ENCODE results near the gene DHX8. TPM values are rescaled to one million over a fixed set of nuclear protein-coding genes. Genes with fewer than 3 reads are reported as not detected.

DHX8 gene
- total RNA-seq, 1 experiment from 2014 or later, result 66.8 TPM

GRCh38 chr17:43465049-43465448 lies 18.7 kb upstream of the DHX8 start:
- H3K27me3 ChIP-seq (replicated peaks; ENCODE audit: control insufficient read depth, insufficient read depth, low read length), result no peaks in the 10 kb centered on the region
- H3K4me3 ChIP-seq (ENCODE audit: low read depth, low read length), result no peak overlapping the region
- H3K36me3 Mint-ChIP-seq (ENCODE audit: insufficient read depth, unreplicated experiment), result peaks cover 6% of the 10 kb centered on the region
- H3K4me1 Mint-ChIP-seq (ENCODE audit: low read depth, unreplicated experiment), result peaks cover 20% of the 10 kb centered on the region
- no peak for TF ChIP-seq CTCF (IDR thresholded peaks at IDR 0.05; ENCODE audit: insufficient read depth in 1 of 2, low read depth in 1 of 2, low read length in 1 of 2, severe bottlenecking in 1 of 2, unreplicated experiment in 1 of 2)
- H3K4me3 Mint-ChIP-seq (ENCODE audit: unreplicated experiment), result no peak overlapping the region
- CTCF ChIA-PET, result interaction anchor here (3.3 kb wide), 1 partner anchor 19 kb away, joined by 26 read pairs; the partner anchor contains the start of gene DHX8
- no peaks in the 10 kb centered on the region for H3K9me3 ChIP-seq
- POLR2A ChIA-PET, result no interaction called here
- peak overlapping the region; percentile 1 for H3K27ac Mint-ChIP-seq (ENCODE audit: unreplicated experiment)
- no peak for DNase-seq
- H3K4me1 ChIP-seq, result peaks cover 27% of the 10 kb centered on the region
- no peaks in the 10 kb centered on the region for H3K36me3 ChIP-seq (ENCODE audit: control insufficient read depth, insufficient read depth, low read length)
- H3K9me3 Mint-ChIP-seq (ENCODE audit: unreplicated experiment), result no peaks in the 10 kb centered on the region
- intact Hi-C loops (cut with micrococcal nuclease; ENCODE audit: unreplicated experiment), result no loop called here
- H3K27me3 Mint-ChIP-seq (ENCODE audit: insufficient read depth, unreplicated experiment), result no peaks in the 10 kb centered on the region
- no TSS peak for BruUV-seq (replicated peaks)

- H3K9me3 Mint-ChIP-seq (ENCODE audit: unreplicated experiment), result no peaks in the 10 kb centered on the region
- no peaks in the 10 kb centered on the region for H3K27me3 Mint-ChIP-seq (ENCODE audit: insufficient read depth, unreplicated experiment)
- H3K4me1 Mint-ChIP-seq (ENCODE audit: low read depth, unreplicated experiment), result peaks cover 20% of the 10 kb centered on the region
- TF ChIP-seq CTCF (IDR thresholded peaks at IDR 0.05; ENCODE audit: insufficient read depth in 1 of 2, low read depth in 1 of 2, low read length in 1 of 2, severe bottlenecking in 1 of 2, unreplicated experiment in 1 of 2), result no peak
- CTCF ChIA-PET, result interaction anchor here (0.6 to 4.0 kb wide), 3 partner anchors 15 to 90 kb away, joined by 3 to 17 read pairs (median 5); partner anchors contain the start of gene DHX8
- BruUV-seq (replicated peaks), result no TSS peak
- intact Hi-C loops (cut with micrococcal nuclease; ENCODE audit: unreplicated experiment), result no loop called here
- no peak overlapping the region for H3K4me3 Mint-ChIP-seq (ENCODE audit: unreplicated experiment)
- H3K27ac Mint-ChIP-seq (ENCODE audit: unreplicated experiment), result peak overlapping the region; percentile 39
- H3K4me3 ChIP-seq (ENCODE audit: low read depth, low read length), result no peak overlapping the region
- peaks cover 27% of the 10 kb centered on the region for H3K4me1 ChIP-seq
- no peak for DNase-seq
- POLR2A ChIA-PET, result interaction anchor here (0.8 to 1.3 kb wide), 3 partner anchors 69 to 100 kb away, joined by 3 to 7 read pairs (median 4); partner anchors contain the start of gene ARL4D
- no peaks in the 10 kb centered on the region for H3K36me3 ChIP-seq (ENCODE audit: control insufficient read depth, insufficient read depth, low read length)
- H3K27me3 ChIP-seq (replicated peaks; ENCODE audit: control insufficient read depth, insufficient read depth, low read length), result no peaks in the 10 kb centered on the region
- H3K36me3 Mint-ChIP-seq (ENCODE audit: insufficient read depth, unreplicated experiment), result peaks cover 6% of the 10 kb centered on the region
- H3K9me3 ChIP-seq, result no peaks in the 10 kb centered on the region
These were observed 15.7 kb upstream of the DHX8 start for GRCh38 chr17:43467981-43468581.

- H3K36me3 Mint-ChIP-seq (ENCODE audit: insufficient read depth, unreplicated experiment), result peaks cover 6% of the 10 kb centered on the region
- H3K27ac Mint-ChIP-seq (ENCODE audit: unreplicated experiment), result no peak overlapping the region
- H3K27me3 ChIP-seq (replicated peaks; ENCODE audit: control insufficient read depth, insufficient read depth, low read length), result no peaks in the 10 kb centered on the region
These were observed 15.1 kb upstream of the DHX8 start for GRCh38 chr17:43468691-43469139.

More at GRCh38 chr17:43468691-43469139, 15.1 kb upstream of the DHX8 start:
- POLR2A ChIA-PET, result interaction anchor here (0.8 to 1.3 kb wide), 3 partner anchors 70 to 101 kb away, joined by 3 to 7 read pairs (median 4); partner anchors contain the start of gene ARL4D
- intact Hi-C loops (cut with micrococcal nuclease; ENCODE audit: unreplicated experiment), result no loop called here
- peaks cover 27% of the 10 kb centered on the region for H3K4me1 ChIP-seq
- CTCF ChIA-PET, result interaction anchor here (4.0 kb wide), 1 partner anchor 14 kb away, joined by 17 read pairs; the partner anchor contains the start of gene DHX8
- peaks cover 20% of the 10 kb centered on the region for H3K4me1 Mint-ChIP-seq (ENCODE audit: low read depth, unreplicated experiment)
- no peaks in the 10 kb centered on the region for H3K9me3 Mint-ChIP-seq (ENCODE audit: unreplicated experiment)
- H3K9me3 ChIP-seq, result no peaks in the 10 kb centered on the region
- H3K36me3 ChIP-seq (ENCODE audit: control insufficient read depth, insufficient read depth, low read length), result no peaks in the 10 kb centered on the region
- BruUV-seq (replicated peaks), result no TSS peak
- no peak for TF ChIP-seq CTCF (IDR thresholded peaks at IDR 0.05; ENCODE audit: insufficient read depth in 1 of 2, low read depth in 1 of 2, low read length in 1 of 2, severe bottlenecking in 1 of 2, unreplicated experiment in 1 of 2)
- DNase-seq, result no peak
- no peaks in the 10 kb centered on the region for H3K27me3 Mint-ChIP-seq (ENCODE audit: insufficient read depth, unreplicated experiment)
- H3K4me3 Mint-ChIP-seq (ENCODE audit: unreplicated experiment), result no peak overlapping the region
- H3K4me3 ChIP-seq (ENCODE audit: low read depth, low read length), result no peak overlapping the region
